Uterus (tissue), 4 donors: ENCODE results near the gene ABAT. TPM values are rescaled to one million over a fixed set of nuclear protein-coding genes. Genes with fewer than 3 reads are reported as not detected.
"Not testable (repeated sequence)": the region's sequence is repeated elsewhere in the genome, so short reads cannot be mapped to it uniquely, and the experiment has no call there.

Experiments used
- DNase-seq, 2 donors: peaks; one replicate each; pipeline ENCODE4 v3.0.0-alpha.2; 2019 to 2020
- H3K27ac ChIP-seq, 2 donors: fragments of 200-600 bp; sonication (generic); 1 replicate in 1 of 2; 2 replicates in 1 of 2; pipeline ENCODE4 v1.5.1; 2016 to 2018
- H3K27me3 ChIP-seq, 2 donors: fragments of 200-600 bp; sonication (generic); one replicate each; pipeline ENCODE4 v1.5.1; 2018 to 2019; ENCODE audit warnings: control low read depth in 1 of 2
- H3K36me3 ChIP-seq, 2 donors: fragments of 200-600 bp; sonication (generic); one replicate each; pipeline ENCODE4 v1.5.1; 2019; ENCODE audit warnings: control low read depth in 1 of 2
- H3K4me1 ChIP-seq, 2 donors: fragments of 200-600 bp; sonication (generic); one replicate each; pipeline ENCODE4 v1.5.1; 2018 to 2019; ENCODE audit warnings: control low read depth in 1 of 2
- H3K4me3 ChIP-seq, 2 donors: fragments of 200-600 bp; sonication (generic); 1 replicate in 1 of 2; 2 replicates in 1 of 2; pipeline ENCODE4 v1.5.1; 2018 to 2019; ENCODE audit warnings: mild to moderate bottlenecking in 1 of 2
- H3K9me3 ChIP-seq, 2 donors: fragments of 200-600 bp; sonication (generic); one replicate each; pipeline ENCODE4 v1.5.1; 2019; ENCODE audit warnings: control low read depth in 1 of 2
- POLR2A ChIP-seq, 2 donors: fragments of 450-650 bp; IDR thresholded peaks; one replicate each; pipeline ENCODE4 v1.6.1; 2016; ENCODE audit warnings: antibody characterized with exemption in 2 of 2, mild to moderate bottlenecking in 1 of 2, moderate library complexity in 1 of 2
- intact Hi-C: fragments of 100-400 bp; cut with DNase I; formaldehyde crosslinking; loops from one replicate; pipeline ENCODE4 v1.15.1; 2023; ENCODE audit warnings: low total_unique reads
- total RNA-seq, 4 donors: library from RNA; depleted of rRNA in 3 of 4; stranded (reverse); fragments of >200 nt in 3 of 4; gene quantifications; one replicate each; pipeline versions ENCODE4 v1.1.0 to v1.2.4, GENCODE V29; 2014 to 2023
- TF ChIP-seq, protein P1 (sequence below), 4 experiments: fragments of 200-600 bp in 2 of 4; fragments of 450-650 bp in 2 of 4; sonication (generic) in 2 of 4; IDR thresholded peaks; one replicate each; pipeline ENCODE4 v1.5.1; 2016 to 2019; ENCODE audit warnings: antibody characterized with exemption in 4 of 4, mild to moderate bottlenecking in 2 of 4, moderate library complexity in 1 of 4
- donor health status: DM: yes; HTN: yes; CAD: no.

ABAT gene
- total RNA-seq, 4 donors from 2014 or later = 1.0 to 11.0 (median 6.7) TPM

DNA sequence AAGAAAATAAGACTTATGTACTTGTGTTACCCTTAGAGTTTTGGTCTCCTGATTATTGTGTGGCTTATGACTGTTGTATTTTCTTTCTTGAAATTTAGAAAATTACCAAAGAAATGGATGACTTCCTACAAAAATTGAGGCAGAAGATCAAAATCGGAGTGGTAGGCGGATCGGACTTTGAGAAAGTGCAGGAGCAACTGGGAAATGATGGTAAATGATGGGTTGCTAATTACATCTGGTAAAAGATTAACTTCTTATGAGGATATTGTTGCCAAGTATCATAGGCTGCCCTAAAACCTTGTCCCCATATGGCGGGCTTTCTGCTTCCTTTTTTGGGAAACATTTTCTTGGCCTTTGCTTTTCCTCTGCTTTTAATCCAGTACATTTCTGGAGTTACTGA, 127.3 kb downstream of the ABAT start:
- Histone ChIP-seq H3K27me3 (no peaks in the 10 kb centered on the region), H3K9me3 (no peaks in the 10 kb centered on the region), H3K27ac (no peak overlapping the region), H3K4me1 (peaks cover 0 to 6% of the 10 kb centered on the region in 2 donors), H3K36me3 (no peaks in the 10 kb centered on the region), H3K4me3 (no peak overlapping the region)
- TF ChIP-seq, protein P1, sequence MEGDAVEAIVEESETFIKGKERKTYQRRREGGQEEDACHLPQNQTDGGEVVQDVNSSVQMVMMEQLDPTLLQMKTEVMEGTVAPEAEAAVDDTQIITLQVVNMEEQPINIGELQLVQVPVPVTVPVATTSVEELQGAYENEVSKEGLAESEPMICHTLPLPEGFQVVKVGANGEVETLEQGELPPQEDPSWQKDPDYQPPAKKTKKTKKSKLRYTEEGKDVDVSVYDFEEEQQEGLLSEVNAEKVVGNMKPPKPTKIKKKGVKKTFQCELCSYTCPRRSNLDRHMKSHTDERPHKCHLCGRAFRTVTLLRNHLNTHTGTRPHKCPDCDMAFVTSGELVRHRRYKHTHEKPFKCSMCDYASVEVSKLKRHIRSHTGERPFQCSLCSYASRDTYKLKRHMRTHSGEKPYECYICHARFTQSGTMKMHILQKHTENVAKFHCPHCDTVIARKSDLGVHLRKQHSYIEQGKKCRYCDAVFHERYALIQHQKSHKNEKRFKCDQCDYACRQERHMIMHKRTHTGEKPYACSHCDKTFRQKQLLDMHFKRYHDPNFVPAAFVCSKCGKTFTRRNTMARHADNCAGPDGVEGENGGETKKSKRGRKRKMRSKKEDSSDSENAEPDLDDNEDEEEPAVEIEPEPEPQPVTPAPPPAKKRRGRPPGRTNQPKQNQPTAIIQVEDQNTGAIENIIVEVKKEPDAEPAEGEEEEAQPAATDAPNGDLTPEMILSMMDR (IDR thresholded peaks at IDR 0.05) = no peak
- no peak for TF ChIP-seq POLR2A (IDR thresholded peaks at IDR 0.05)
- no peak for DNase-seq
- intact Hi-C loops = no loop called here

DNA sequence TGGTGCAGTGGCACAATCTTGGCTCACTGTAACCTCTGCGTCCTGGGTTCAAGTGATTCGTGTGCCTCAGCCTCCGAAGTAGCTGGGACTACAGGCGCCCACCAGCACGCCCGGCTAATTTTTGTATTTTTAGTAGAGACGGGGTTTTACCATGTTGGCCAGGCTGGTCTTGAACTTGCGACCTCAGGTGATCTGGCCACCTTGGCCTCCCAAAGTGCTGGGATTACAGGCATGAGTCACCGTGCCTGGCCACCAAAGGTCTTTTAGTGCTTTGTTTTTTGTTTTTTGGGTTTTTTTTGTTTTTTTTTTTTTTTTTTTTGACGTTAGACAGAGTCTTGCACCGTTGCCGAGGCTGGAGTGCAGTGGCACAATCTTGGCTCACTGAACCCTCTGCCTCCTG, 129.3 kb downstream of the ABAT start:
- H3K9me3 ChIP-seq, H3K27me3 ChIP-seq, H3K27ac ChIP-seq, H3K4me3 ChIP-seq, intact Hi-C loops, DNase-seq, H3K36me3 ChIP-seq, H3K4me1 ChIP-seq: not testable (repeated sequence)

DNA sequence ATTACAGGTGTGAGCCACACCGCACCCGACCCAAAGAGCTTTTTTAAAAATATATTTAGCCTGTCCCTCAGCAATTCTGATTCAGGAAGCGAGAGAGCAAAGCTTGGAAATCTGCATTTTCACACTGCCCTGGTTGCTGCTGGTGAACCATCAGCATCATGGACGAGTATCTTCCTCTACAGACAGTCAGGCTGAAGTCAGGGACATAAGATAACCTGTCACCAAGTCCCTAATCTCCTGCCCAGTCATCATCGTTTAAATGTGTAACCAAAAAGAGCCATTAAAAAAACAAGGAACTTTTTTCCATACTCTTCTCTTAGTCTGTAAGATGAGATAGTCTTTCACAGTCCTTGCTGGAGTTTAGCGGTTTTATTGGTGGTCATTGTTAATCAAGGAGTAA, 129.9 kb downstream of the ABAT start:
- DNase-seq = no peak
- Histone ChIP-seq H3K27ac (no peak overlapping the region), H3K27me3 (no peaks in the 10 kb centered on the region), H3K4me3 (no peak overlapping the region), H3K36me3 (no peaks in the 10 kb centered on the region), H3K4me1 (peaks cover 0 to 4% of the 10 kb centered on the region in 2 donors), H3K9me3 (no peaks in the 10 kb centered on the region)
- no peak for TF ChIP-seq POLR2A (IDR thresholded peaks at IDR 0.05)
- TF ChIP-seq, protein P1 (IDR thresholded peaks at IDR 0.05) = no peak
- intact Hi-C loops = no loop called here

DNA sequence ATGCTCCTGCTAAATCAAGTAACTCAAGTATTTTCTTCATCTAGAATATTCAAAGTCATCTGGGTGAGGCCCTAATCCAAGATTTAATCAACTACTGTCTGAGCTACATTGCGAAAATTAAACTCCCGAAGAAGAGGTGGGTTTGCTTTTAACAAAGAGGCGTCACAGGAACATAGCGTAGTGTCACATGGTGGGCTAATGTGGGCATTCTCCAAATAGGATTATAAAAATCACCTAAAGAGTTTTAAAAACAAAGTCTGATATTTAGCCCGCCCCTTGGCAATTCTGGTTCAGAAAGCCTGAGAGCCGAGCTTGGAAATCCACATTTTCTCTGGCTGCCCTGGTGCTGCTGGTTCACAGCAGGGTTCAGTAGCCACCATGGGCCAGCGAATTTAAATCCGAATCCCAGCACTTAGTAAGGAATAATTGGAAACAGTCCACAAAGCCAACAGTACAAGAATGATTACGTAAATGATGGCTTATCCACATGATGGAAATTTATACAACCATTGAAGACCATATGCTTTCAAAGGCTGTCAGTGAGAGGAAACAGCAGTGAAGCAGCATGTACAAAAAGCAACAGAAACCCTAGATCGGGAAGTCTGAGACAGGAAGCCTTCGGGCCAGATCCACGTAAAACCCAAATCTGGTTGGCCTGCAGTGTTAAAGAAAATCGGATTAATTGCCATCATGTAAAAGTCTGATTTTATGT, 132.0 kb downstream of the ABAT start:
- intact Hi-C loops = no loop called here
- DNase-seq = no peak
- Histone ChIP-seq H3K27ac (no peak overlapping the region), H3K9me3 (no peaks in the 10 kb centered on the region), H3K4me1 (no peaks in the 10 kb centered on the region), H3K36me3 (no peaks in the 10 kb centered on the region), H3K4me3 (no peak overlapping the region), H3K27me3 (no peaks in the 10 kb centered on the region)
- TF ChIP-seq, protein P1 (IDR thresholded peaks at IDR 0.05) = no peak
- TF ChIP-seq POLR2A (IDR thresholded peaks at IDR 0.05) = no peak

DNA sequence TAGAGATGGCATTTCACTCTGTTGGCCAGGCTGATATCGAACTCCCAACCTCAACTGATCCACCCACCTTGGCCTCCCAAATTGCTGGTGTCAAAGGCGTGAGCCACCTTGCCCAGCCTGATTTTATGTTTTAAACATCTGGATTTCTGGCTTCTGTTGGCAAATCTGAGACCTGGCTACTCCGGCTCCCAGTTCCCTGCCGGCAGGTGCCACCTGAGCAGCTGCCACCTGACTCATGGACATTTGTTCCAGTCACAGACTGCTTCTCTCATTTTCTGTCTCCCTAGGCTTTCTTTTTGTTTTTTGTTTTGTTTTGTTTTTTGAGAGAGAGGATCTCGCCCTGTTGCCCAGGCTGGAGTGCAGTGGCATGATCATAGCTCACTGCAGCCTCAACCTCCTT, 132.8 kb downstream of the ABAT start:
- DNase-seq = no peak
- Histone ChIP-seq H3K9me3 (no peaks in the 10 kb centered on the region), H3K4me1 (no peaks in the 10 kb centered on the region), H3K27ac (no peak overlapping the region), H3K36me3 (no peaks in the 10 kb centered on the region), H3K27me3 (no peaks in the 10 kb centered on the region), H3K4me3 (no peak overlapping the region)
- intact Hi-C loops = no loop called here
- no peak for TF ChIP-seq POLR2A (IDR thresholded peaks at IDR 0.05)
- TF ChIP-seq, protein P1 (IDR thresholded peaks at IDR 0.05) = no peak

DNA sequence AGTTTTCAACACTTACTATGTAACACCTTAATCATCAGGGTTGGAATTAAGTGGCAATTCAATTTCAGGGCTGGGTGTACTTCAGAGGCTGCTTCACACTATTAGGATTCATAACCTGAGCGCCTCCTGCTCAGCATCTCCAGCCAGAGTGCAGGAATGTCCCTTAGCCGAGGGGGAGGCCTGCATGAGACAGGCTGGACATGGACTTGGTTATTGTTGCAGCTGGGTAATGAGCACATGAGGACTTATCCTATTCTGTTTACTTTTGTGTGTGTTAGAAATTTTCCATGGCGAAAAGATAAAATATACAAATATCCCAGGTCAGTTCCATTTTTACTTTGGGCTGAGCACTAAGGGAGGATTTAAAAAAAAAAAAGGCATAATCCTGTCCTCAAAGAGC, 133.6 kb downstream of the ABAT start:
- TF ChIP-seq, protein P1 (IDR thresholded peaks at IDR 0.05) = no peak
- Histone ChIP-seq H3K27ac (no peak overlapping the region), H3K27me3 (no peaks in the 10 kb centered on the region), H3K4me3 (no peak overlapping the region), H3K4me1 (no peaks in the 10 kb centered on the region), H3K36me3 (no peaks in the 10 kb centered on the region), H3K9me3 (no peaks in the 10 kb centered on the region)
- no peak for DNase-seq
- intact Hi-C loops = no loop called here
